SKM-1 treated with dmso at 0.1 percent for 144 hours (cell line): ENCODE measurements around the gene GP1BB.

ENCODE experiments used
- DNase-seq: peaks from one replicate; lab custom pipeline; 2025; ENCODE audit not compliant: unreplicated experiment; lab: John Stamatoyannopoulos, UW

The GP1BB gene

GRCh38 chr22:19740586-19740985, 17.2 kb downstream of the GP1BB start:
- no peak for DNase-seq

GRCh38 chr22:19741053-19741452, 17.7 kb downstream of the GP1BB start:
- DNase-seq, result no peak

GRCh38 chr22:19742160-19743066, 19.1 kb downstream of the GP1BB start:
- no peak for DNase-seq

GRCh38 chr22:19743081-19743480, 19.7 kb downstream of the GP1BB start:
- DNase-seq, result no peak

GRCh38 chr22:19743651-19744050, 20.3 kb downstream of the GP1BB start:
- no peak for DNase-seq

- no peak for DNase-seq
These were observed 21.1 kb downstream of the GP1BB start for GRCh38 chr22:19744350-19745006.

GRCh38 chr22:19745155-19746101, 22.1 kb downstream of the GP1BB start:
- no peak for DNase-seq

- DNase-seq, result no peak
These were observed 23.4 kb downstream of the GP1BB start for GRCh38 chr22:19746726-19747125.

- DNase-seq, result no peak
These were observed 24.2 kb downstream of the GP1BB start for GRCh38 chr22:19747551-19747950.

GRCh38 chr22:19748139-19748538, 24.8 kb downstream of the GP1BB start:
- no peak for DNase-seq

GRCh38 chr22:19748991-19749664, 25.8 kb downstream of the GP1BB start:
- DNase-seq, result no peak

- no peak for DNase-seq
These were observed 26.5 kb downstream of the GP1BB start for GRCh38 chr22:19749876-19750275.

- no peak for DNase-seq
These were observed 27.5 kb downstream of the GP1BB start for GRCh38 chr22:19750507-19751490.

GRCh38 chr22:19751497-19752245, 28.3 kb downstream of the GP1BB start:
- DNase-seq, result no peak

- no peak for DNase-seq
These were observed 29.9 kb downstream of the GP1BB start for GRCh38 chr22:19753090-19753842.

- DNase-seq, result no peak
These were observed 30.8 kb downstream of the GP1BB start for GRCh38 chr22:19753996-19754700.

GRCh38 chr22:19754701-19755144, 31.4 kb downstream of the GP1BB start:
- no peak for DNase-seq
